Upper lobe of right lung (tissue), 1 donor: ENCODE data around the gene SCAPER. TPM values are rescaled to one million over a fixed set of nuclear protein-coding genes. Genes with fewer than 3 reads are reported as not detected.
"Not testable (repeated sequence)": the region's sequence is repeated elsewhere in the genome, so short reads cannot be mapped to it uniquely, and the experiment has no call there.

Experiments used
- ATAC-seq: fragments of 200-7000 bp; cut with Tn5 transposase; one replicate; pipeline ENCODE4 v1.9.1; 2020; ENCODE audit warnings: mild to moderate bottlenecking, moderate library complexity
- DNase-seq: peaks from one replicate; pipeline ENCODE4 v3.0.0-alpha.2; 2020
- H3K27ac ChIP-seq: fragments of 200-600 bp; one replicate; pipeline ENCODE4 v1.8.0; 2022
- H3K27me3 ChIP-seq: fragments of 200-600 bp; one replicate; pipeline ENCODE4 v1.8.0; 2022; ENCODE audit warnings: mild to moderate bottlenecking
- H3K36me3 ChIP-seq: fragments of 200-600 bp; one replicate; pipeline ENCODE4 v1.8.0; 2022
- H3K4me1 ChIP-seq: fragments of 200-600 bp; one replicate; pipeline ENCODE4 v1.8.0; 2022
- H3K4me3 ChIP-seq: fragments of 200-600 bp; one replicate; pipeline ENCODE4 v1.8.0; 2022; ENCODE audit warnings: mild to moderate bottlenecking
- H3K9me3 ChIP-seq: fragments of 200-600 bp; one replicate; pipeline ENCODE4 v1.8.0; 2022
- intact Hi-C: fragments of 100-400 bp; cut with DNase I; formaldehyde crosslinking; loops from one replicate; pipeline ENCODE4 v1.11.0; 2022
- total RNA-seq: library from RNA; stranded (reverse); fragmentation: NEBNext Ultra II Directional; extraction: Animal tissue kit (Norgen Biotek cat#: 25700); gene quantifications from one replicate; pipeline ENCODE4 v1.2.1, GENCODE V29; 2021
- TF ChIP-seq, protein P1 (sequence below): fragments of 200-600 bp; IDR thresholded peaks from one replicate; pipeline ENCODE4 v1.8.0; 2022; ENCODE audit warnings: antibody characterized with exemption
- donor health status: DM: no; HTN: yes; CAD: no; lungs with severe emphysema.

The SCAPER gene
- total RNA-seq, 1 donor from 2014 or later, result 44.3 TPM

DNA sequence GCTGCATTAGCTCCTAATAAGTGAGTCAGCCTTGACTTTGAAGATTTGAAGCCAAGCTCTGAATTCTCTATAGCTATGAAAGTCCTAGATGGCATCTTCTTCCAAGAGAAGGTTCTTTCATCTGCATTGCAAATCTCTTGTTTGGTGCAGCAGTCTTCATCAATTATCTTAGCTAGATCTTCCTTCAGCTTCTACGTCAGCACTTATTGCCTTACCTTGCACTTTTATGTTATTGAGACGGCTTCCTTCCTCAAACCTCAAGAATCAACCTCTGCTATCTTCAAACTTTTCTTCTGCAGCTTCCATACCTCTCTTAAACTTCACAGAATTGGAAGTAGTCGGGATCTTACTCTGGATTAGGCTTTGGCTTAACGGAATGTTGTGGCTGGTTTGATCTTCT is 167.6 kb downstream of the SCAPER start:
- ATAC-seq (no peak), DNase-seq (no peak)
- Histone ChIP-seq H3K4me1 (no peaks in the 10 kb centered on the region), H3K4me3 (no peak overlapping the region), H3K27me3 (no peaks in the 10 kb centered on the region), H3K9me3 (no peaks in the 10 kb centered on the region), H3K27ac (no peak overlapping the region), H3K36me3 (peaks cover 10% of the 10 kb centered on the region)
- TF ChIP-seq, protein P1, sequence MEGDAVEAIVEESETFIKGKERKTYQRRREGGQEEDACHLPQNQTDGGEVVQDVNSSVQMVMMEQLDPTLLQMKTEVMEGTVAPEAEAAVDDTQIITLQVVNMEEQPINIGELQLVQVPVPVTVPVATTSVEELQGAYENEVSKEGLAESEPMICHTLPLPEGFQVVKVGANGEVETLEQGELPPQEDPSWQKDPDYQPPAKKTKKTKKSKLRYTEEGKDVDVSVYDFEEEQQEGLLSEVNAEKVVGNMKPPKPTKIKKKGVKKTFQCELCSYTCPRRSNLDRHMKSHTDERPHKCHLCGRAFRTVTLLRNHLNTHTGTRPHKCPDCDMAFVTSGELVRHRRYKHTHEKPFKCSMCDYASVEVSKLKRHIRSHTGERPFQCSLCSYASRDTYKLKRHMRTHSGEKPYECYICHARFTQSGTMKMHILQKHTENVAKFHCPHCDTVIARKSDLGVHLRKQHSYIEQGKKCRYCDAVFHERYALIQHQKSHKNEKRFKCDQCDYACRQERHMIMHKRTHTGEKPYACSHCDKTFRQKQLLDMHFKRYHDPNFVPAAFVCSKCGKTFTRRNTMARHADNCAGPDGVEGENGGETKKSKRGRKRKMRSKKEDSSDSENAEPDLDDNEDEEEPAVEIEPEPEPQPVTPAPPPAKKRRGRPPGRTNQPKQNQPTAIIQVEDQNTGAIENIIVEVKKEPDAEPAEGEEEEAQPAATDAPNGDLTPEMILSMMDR, result no peak
- intact Hi-C loops, result no loop called here

DNA sequence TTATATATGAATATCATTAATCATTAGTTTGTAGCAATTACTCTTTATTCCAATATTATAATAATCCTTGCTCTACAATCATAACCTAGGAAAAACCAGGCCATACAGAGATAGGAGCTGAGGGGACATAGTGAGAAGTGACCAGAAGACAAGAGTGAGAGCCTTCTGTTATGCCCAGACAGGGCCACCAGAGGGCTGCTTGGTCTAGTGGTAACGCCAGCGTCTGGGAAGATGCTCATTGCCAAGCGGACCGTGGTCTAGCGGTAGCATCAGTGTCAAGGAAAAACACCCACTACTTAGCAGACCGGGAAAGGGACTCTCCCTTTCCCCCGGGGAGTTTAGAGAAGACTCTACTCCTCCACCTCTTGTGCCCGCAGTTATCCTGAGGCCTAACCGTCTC is 172.8 kb downstream of the SCAPER start:
- H3K4me1 ChIP-seq, H3K4me3 ChIP-seq, H3K27ac ChIP-seq, H3K9me3 ChIP-seq, intact Hi-C loops, ATAC-seq, DNase-seq, H3K27me3 ChIP-seq: not testable (repeated sequence)
- H3K36me3 ChIP-seq, result peaks cover 41% of the 10 kb centered on the region

DNA sequence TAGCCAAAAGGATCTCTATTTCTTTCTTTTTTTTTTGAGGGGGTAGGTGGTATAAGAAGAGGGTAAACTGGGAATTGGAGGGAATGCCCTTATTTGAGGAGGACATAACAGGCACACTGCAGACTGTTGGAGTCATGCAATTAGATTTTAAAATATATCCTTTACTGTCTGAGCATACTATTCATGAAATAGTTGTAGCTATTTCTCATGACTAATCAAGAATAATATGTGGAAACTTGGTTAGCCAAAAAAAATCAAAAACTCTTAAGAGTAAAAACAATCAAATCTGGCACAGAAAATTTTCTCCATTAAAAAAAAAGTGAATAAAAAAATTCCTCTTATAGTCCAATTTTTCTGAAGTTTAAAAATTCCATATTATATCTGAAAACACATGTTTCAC is 174.9 kb downstream of the SCAPER start:
- intact Hi-C loops, result no loop called here
- H3K4me1 ChIP-seq, result no peaks in the 10 kb centered on the region
- no peak overlapping the region for H3K4me3 ChIP-seq
- ATAC-seq (no peak), DNase-seq (no peak)
- no peaks in the 10 kb centered on the region for H3K27me3 ChIP-seq
- H3K9me3 ChIP-seq, result no peaks in the 10 kb centered on the region
- H3K36me3 ChIP-seq, result peaks cover 49% of the 10 kb centered on the region
- no peak overlapping the region for H3K27ac ChIP-seq
- TF ChIP-seq, protein P1, result no peak

DNA sequence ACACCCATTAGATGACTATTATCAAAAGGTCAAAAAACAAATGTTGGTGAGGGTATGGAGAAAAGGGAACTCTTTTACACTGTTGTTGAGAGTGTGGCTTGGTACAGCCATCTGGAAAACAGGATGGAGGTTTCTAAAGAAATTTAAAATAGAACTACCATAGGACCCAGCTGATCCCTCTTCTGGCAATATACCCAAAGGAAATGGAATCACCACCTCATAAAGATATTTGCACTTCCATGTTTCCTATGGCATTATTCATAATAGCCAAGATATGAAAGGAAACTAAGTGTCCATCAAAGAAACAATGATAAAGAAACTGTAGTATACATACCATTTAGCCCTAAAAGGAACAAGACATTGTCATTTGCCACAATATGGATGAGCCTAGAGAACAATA is 186.3 kb downstream of the SCAPER start:
- intact Hi-C loops, result no loop called here
- DNase-seq (no peak), ATAC-seq (no peak)
- H3K36me3 ChIP-seq, result no peaks in the 10 kb centered on the region
- no peak overlapping the region for H3K27ac ChIP-seq
- TF ChIP-seq, protein P1, result no peak
- no peak overlapping the region for H3K4me3 ChIP-seq
- H3K27me3 ChIP-seq, result no peaks in the 10 kb centered on the region
- H3K4me1 ChIP-seq, result no peaks in the 10 kb centered on the region
- peaks cover 8% of the 10 kb centered on the region for H3K9me3 ChIP-seq

DNA sequence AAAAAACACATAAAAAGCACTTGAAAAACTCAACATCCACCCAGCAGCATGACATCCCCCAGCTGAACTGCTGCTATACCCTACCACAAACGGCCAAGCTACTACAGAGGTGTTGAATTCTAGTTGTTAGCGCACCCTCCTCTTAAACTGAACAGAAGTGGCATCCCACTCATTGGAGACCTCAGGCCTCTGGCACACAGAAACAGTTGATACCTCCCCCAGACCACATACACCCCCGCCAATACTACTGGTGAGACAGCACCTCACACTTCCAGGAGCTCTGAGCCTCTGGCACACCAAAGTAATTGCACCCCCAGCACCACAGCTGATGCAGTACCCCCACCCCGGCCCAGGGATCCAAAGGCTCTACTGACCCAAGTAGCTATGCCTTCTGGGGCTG is 190.2 kb downstream of the SCAPER start:
- H3K9me3 ChIP-seq, result peaks cover 8% of the 10 kb centered on the region
- no peaks in the 10 kb centered on the region for H3K4me1 ChIP-seq
- H3K27ac ChIP-seq, result no peak overlapping the region
- no peaks in the 10 kb centered on the region for H3K36me3 ChIP-seq
- DNase-seq, result no peak
- H3K4me3 ChIP-seq, result no peak overlapping the region
- no peak for ATAC-seq
- no peaks in the 10 kb centered on the region for H3K27me3 ChIP-seq
- TF ChIP-seq, protein P1, result no peak
- intact Hi-C loops, result no loop called here

DNA sequence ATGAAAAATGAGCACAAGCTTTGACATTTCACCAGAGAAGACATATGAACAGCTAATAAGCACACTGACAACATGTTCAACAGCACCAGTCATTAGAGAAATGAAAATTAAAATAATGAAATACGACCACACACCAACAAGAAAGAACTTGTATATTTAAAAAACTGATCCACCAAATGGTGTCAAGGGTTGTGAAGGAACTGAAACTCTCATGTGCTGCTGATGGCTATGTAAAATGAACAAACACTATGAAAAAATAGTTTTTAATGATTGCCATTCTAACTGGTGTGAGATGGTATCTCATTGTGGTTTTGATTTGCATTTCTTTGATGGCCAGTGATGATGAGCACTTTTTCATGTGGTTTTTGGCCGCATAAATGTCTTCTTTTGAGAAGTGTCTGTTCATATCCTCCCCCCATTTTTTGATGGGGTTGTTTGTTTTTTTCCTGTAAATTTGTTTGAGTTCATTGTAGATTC is 193.8 kb downstream of the SCAPER start:
- DNase-seq (no peak), ATAC-seq (no peak)
- TF ChIP-seq, protein P1, result no peak
- Histone ChIP-seq H3K36me3 (no peaks in the 10 kb centered on the region), H3K4me3 (no peak overlapping the region), H3K27me3 (no peaks in the 10 kb centered on the region), H3K4me1 (no peaks in the 10 kb centered on the region), H3K27ac (no peak overlapping the region), H3K9me3 (no peaks in the 10 kb centered on the region)
- intact Hi-C loops, result no loop called here

DNA sequence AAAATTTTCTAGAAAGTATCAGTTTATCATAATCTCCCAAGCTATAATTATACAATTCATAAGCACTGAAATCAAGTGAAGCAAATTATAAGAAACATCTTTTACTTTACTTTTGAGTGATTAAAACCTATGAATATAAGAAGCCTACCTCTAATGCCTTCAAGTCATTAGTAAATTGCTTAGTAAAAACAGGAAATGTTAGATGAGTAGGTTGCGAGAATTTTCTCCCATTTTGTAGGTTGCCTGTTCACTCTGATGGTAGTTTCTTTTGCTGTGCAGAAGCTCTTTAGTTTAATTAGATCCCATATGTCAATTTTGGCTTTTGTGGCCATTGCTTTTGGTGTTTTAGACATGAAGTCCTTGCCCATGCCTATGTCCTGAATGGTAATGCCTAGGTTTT is 201.1 kb downstream of the SCAPER start:
- not testable (repeated sequence) for DNase-seq, H3K4me1 ChIP-seq, H3K27ac ChIP-seq

More for the DNA sequence above, 201.1 kb downstream of the SCAPER start:
- ATAC-seq, H3K27me3 ChIP-seq, intact Hi-C loops, H3K9me3 ChIP-seq, H3K4me3 ChIP-seq: not testable (repeated sequence)
- peaks cover 33% of the 10 kb centered on the region for H3K36me3 ChIP-seq
